ENCODE data around the gene FAF2.

DNA sequence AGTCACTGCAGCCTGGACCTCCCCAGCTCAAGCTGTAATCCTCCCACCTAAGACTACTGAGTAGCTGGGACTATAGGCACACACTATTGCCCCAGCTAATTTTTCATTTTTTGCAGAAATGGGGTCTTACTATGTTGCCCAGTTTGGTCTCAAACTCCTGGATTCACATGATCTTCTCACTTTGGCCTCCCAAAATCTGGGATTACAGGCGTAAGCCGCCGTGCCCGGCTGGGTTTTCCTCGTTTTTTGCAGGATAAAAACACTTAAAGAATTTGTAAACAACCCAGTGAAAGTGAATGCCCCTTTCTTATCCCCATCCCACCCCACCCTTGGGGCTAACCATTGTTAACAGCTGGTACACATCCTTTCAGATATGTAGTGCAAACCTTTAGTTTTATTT lies 39.6 kb upstream of the FAF2 start:
- TF ChIP-seq, protein P1, sequence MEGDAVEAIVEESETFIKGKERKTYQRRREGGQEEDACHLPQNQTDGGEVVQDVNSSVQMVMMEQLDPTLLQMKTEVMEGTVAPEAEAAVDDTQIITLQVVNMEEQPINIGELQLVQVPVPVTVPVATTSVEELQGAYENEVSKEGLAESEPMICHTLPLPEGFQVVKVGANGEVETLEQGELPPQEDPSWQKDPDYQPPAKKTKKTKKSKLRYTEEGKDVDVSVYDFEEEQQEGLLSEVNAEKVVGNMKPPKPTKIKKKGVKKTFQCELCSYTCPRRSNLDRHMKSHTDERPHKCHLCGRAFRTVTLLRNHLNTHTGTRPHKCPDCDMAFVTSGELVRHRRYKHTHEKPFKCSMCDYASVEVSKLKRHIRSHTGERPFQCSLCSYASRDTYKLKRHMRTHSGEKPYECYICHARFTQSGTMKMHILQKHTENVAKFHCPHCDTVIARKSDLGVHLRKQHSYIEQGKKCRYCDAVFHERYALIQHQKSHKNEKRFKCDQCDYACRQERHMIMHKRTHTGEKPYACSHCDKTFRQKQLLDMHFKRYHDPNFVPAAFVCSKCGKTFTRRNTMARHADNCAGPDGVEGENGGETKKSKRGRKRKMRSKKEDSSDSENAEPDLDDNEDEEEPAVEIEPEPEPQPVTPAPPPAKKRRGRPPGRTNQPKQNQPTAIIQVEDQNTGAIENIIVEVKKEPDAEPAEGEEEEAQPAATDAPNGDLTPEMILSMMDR (IDR thresholded peaks at IDR 0.05): no peak
- no peak for TF ChIP-seq POLR2A (IDR thresholded peaks at IDR 0.05)
